ENCODE measurements around the gene SCN7A.

SCN7A gene

GRCh38 chr2:166357068-166357949 is 136.7 kb downstream of the SCN7A start:
- DNase-seq = no peak

All from SHP77 (cell line).